DMS79 (cell line): ENCODE data around the gene BRSK2.

ENCODE experiments used
- DNase-seq: peaks from one replicate; lab custom pipeline; 2025; lab: John Stamatoyannopoulos, UW

BRSK2 gene

DNA sequence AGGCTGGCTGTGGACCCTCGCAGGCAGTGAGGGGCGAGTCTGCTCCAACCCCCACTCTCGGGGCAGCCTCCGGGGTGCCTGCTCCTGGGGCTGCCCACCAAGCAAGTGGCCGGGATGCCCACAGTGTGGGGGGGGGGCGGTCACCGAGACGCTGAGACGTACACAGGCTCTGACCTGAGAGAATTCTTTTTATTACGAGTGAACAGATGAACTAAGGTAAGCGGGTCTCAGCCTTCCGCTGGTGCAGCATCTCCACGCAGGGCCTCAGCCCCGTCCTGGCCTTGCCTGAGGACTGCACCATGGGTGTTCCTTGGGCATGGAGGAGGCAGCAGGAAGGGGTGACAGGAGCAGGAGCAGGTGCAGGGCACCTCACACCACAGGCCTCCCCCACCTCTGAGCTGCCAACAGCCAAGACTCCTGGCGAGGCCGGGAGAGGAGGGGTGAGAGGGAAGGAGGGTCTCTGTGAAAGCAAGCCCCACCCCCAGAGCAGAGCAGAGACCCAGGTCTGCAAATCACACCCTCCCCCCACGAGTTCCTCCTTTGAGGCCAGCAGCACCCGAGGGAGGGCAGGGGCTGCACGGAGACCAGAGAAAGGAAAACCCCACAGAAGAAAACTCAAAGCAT, 79.7 kb downstream of the BRSK2 start:
- no peak for DNase-seq

DNA sequence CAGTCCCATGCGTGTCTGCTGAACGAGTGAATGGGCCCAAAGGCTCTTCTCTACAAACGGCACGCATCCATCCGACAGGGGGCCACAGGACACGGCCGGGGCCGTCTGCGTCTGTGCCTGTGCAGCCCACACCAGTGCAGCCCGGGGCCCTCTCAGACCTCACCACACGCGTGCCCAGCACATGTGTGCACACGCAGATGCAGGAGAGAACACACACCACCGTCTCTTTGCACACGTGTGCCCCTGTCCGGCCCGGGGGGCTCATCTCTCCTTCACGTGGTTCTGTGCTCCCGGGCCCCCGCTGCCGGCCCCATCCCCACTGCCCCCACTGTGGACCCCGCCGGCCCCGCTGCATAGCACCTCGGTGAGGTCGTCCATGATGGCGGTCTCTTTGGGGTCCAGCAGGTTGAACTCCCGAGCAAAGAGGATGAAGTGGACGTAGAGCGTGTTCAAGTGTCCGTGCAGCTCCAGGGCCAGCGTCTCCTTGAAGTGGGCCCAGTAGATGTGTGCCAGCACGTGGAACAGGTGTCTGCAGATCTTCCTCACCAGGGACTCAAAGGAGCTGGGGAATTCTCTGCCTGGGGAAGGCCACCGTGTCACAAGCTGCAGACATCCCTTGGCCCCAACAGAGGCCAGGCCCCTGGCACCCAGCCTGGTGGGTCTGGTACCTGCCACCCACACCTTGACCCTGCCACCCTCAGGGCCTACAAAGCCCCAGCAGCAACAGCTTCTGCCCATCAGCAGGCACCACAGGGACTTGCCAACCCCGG, 80.4 kb downstream of the BRSK2 start:
- no peak for DNase-seq

DNA sequence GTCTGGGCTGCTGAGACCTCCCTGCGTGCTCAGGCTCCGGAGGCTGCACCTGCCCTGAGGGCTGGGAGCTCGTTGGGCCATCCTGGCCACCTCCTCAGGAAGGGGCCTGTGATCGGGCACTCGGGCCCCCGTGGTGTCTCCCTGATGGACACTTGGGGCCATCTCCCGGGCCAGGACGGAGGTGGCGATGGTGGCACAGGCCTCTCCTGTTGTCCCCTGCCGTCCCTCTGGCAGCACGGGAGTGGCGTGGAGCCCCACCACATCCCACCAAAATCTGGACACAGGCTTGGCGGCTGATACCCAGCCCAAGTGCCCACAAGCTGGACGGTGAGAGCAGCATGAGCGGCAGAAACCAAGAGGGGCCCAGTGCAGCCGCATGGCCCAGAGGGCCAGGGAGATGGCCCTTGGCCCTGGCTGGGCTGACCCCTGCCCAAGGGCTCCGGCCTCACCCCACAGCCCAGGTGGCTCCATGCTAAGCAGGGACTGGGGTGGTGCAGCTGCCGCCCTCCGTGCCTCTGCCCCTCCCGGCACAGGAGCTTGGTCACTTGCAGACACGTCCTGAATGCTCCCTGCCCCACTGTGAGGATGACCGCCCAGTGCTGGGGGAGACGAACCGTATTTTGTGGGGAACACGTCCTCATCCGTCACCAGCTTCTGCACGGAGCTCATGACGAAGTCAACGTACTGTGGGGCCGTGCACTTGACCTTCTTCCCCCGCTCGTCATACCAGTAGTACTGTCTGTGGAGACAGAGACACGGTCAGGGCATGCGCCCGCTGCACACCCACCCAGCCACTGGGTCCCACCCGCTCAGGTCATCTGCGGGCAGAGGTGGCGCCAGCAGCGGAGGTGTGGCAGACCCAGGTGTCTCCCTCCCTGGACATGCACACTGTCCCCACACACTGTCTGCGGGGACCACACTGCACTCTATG, 81.2 kb downstream of the BRSK2 start:
- DNase-seq, result no peak

DNA sequence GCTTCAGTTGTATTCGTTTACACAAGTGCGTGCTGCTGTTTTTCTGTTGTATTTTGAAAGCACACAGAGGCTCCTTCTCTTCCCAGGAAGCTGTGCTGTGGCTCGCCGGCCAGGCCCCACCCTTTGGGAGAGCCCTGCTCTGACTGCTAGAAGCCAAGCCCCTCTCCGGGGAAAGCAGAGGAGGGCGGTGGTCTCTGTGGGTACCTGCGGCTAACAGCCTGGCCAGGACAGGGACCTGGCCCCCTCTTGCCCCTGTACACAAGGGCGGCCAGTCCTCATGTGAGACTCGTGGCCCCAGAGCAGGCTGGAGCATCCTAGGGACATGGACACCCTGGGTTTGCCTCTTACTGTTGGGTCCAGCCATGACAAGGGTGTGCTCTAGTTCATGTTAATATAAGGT, 82.0 kb downstream of the BRSK2 start:
- DNase-seq, result no peak

DNA sequence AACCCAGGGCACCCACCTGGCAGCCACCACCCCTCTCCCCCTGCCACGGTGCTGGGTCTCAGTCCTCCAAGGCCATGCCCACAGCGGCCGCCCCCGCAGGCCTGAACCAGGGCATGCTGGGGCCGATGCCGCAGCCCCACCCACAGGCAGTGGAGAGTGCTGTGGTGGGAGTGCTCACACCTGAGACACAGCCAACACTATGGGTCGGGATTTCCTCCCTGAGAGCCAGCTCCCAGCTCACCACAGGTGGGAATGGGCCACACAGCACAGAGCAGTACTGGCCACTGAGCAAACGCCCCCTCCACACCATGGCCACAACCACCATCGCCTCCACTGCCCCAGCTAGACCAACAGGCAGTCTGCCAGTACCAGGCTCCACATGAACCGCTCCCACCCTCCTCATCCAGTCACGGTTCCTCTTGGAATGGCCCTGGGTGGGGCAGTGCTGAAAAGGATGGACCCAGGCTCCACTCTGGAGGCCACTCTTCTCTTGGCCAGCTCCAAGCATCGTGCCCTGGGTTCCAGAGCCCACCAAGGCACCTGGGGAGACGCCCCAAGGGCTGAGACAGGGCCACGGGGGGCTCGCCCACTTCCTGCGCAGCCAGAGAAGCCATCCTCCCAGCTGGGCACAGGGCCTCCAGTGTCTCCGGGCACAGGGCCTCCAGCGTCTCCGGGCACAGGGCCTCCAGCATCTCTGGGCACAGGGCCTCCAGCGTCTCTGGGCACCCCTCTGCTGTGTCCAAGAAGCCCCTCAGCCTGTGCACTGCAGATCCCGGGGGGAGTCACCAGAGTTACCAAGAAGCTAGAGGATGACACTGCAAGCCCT, 82.7 kb downstream of the BRSK2 start:
- no peak for DNase-seq

DNA sequence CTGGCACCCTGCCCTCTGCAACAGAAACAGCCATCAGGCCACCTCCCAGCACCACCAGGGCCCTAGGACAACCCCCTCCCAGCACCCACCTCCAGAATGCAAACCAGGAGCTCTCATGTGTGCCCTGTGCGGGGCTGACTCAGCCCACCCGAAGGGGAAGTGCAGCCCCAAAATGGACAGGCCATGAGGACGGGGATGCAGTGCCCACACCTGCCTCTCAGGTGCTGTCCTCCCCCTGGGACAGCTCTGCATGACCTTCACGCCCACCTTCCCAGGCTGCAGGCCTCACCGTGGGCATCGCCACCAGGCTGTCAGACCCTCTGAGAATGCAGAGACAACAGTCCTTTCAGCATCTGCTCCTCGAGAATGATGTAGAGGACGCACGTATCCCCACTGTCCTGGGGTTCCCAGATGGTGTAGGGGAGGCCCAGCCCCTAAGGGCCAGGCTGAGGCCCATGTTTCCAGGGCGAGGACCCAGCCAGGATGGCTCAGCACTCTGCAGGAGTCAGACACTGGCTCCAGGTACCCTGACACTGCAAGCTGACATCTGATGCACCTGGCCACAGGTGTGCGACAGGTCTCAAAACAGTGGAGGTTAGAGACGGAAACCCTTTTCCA, 83.4 kb downstream of the BRSK2 start:
- no peak for DNase-seq

DNA sequence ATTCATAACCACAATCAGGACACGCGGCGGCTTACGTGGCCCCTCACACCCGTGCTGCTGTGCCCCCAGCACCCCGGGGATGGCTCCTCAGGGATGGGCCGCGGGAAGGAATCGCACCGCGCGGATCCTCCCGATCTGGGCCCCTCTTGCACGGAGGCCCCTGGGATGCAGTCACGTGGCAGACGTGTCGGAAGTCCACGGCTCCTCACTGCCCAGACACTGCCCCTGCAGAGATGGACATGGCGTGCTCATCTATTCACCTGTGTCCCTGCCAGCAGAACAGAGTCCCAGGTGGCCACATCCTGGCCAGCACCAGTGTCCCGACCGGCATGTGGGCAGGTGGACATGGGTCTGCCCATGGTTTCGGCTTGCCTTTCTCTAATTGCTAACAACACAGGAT, 84.1 kb downstream of the BRSK2 start:
- DNase-seq, result no peak

DNA sequence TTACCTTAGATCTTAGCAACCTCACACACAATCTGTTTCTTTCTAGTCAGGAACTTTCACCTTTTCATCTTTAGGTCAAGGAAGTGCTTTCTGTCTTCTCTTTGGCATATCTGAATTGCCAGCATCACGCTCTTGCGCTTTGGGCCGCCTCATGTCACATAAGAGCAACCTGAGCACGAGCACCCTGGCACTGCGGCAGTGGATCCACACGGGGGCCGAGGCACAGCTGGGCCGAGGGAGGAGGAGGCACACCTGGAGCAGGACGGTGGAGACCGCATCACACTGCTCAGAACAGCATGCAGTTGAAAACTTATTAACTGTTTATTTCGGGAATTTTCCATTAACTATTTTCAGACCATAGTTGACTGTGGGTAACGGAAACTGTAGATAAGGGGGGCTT, 86.1 kb downstream of the BRSK2 start:
- no peak for DNase-seq

DNA sequence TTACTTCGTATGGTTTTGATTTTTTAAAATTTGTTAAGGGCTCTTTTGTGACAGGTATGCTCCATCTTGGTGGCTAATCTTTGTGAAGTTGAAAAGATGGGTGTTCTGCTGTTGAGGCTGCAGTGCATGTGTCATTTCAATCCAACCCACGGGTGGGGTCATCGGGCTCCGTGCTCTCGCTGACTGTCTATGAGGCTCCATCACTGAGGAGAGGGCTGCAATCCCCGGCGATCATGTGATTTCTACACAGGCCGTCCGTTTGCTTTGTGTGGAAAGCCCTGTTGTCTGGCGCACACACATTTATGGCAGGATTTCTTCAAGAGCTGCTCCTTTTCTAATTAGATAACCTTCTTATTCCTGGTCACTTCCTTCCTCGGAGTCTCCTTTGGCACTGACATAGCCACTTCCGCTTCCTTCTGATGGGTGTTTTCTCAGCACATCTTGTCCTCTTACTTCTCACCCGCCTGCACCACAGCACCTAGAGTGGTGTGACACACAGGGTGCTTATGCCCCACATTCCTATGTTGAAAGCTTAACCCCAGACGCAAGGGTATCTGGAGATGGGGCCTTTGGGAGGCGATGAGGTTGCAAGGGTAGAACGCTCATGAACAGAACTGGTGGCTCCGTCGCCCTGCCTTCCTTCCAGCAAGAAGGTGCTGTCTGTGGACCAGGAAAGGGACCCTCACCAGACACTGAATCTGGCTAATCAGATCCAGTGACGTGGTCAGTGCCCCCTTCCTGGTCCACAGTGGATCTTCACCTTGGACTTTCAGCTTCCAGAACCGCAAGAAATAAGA, 87.4 kb downstream of the BRSK2 start:
- no peak for DNase-seq

DNA sequence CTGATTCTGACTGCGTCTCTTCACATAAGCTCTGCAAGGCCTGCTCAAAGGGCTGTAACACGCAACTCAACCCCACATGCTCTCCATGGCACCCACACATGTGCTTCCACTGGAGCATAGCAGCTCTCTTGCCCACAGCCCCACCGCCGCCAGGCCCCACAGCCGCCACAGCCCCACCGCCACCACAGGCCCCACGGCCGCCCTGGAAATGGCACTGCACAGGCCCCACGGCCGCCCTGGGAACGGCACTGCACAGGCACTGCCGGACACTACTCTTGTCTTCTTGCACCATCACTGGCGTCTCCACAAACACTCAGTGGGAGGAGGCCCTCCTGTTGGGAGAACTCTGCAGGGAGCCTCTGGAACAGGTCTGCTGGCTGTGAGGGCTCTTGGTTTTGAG, 88.3 kb downstream of the BRSK2 start:
- no peak for DNase-seq

DNA sequence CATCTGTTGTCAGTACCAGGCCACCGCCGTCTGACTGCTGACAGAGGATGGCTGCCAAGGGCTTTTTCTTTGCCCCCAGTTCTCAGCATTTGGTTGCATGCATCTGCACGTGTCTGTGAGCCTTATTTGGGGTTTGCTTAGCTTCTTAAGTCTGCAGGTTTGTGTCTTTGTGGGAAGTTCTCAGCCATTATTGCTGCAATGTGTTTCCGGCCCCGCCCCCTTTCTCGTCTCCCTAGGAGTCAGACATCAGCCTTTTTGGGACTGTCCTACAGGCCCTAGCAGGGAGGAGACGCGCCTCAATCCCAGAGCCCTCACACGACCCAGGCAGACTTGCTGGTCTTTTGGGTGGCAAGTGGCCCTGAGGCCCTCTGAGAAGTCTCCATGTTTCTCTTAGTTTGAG, 88.8 kb downstream of the BRSK2 start:
- DNase-seq, result no peak

DNA sequence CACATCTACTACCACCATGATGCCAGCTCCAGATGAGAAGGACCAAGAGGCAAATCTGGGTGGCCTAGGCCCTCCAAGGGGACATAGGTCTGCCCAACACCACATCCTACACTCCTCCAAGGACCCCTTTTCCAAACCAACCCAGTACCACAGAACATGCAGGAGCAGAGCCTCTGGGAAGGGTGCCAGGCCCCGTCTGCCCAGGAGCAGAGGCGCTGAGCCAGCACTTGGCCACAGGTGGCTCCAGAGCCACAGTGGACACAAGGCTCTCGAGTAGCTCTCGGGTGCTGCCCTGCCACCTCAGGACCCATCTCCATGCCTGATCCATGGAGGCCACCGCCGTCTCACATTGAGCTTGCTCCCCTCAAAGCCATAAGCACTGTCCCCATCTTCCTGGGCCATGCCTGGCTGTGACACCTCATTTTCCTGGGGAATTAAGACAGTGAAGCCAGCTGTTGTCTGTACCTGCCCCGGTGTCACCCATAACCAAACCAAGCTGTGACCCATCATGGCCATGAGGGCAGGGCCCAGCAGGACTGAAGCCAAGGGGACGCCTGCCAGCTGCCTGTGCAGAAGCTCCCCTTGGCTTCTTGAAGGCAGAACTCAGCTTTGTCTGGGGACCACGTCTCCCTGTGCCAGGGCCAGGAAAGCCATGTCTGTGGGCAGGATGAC, 89.4 kb downstream of the BRSK2 start:
- DNase-seq, result no peak

DNA sequence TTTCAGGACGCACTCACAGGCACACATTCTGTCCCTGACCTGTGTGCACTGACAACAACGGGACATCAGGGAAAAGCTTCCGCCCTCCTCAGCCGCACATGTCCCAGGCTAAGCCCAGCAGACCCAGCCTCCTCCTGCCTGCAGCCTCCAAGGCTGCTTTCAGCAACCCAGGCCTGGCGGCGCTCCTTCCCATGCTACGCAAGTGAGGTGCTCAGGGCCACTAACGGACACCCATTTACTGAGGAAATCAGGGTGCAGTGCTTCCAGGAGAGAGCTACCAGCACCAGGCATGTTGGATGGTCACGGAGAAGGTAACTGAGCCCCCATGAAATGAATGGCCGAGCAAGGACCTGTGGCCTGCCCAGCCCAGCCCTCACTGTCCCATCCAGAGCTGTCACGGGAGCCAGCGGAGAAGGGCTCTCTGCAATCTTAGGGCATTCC, 90.0 kb downstream of the BRSK2 start:
- no peak for DNase-seq

DNA sequence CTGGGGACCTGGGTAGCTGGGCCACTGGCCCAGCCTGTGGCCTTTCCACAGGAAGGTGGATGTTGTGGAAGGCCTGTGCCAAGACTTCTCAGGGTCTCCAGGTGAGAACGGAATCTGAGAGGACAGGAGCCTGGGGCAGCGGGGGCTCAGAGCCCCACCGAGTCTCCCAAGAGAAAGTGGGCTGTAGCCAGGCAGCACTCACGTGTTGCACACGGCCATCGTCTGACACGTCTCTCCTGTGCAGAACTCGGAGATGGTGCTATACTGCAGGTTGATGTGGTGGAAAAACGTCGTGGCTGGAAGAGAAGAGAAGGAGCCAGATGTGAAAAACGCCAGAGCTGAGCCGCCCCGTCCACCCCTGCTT, 90.4 kb downstream of the BRSK2 start:
- no peak for DNase-seq

DNA sequence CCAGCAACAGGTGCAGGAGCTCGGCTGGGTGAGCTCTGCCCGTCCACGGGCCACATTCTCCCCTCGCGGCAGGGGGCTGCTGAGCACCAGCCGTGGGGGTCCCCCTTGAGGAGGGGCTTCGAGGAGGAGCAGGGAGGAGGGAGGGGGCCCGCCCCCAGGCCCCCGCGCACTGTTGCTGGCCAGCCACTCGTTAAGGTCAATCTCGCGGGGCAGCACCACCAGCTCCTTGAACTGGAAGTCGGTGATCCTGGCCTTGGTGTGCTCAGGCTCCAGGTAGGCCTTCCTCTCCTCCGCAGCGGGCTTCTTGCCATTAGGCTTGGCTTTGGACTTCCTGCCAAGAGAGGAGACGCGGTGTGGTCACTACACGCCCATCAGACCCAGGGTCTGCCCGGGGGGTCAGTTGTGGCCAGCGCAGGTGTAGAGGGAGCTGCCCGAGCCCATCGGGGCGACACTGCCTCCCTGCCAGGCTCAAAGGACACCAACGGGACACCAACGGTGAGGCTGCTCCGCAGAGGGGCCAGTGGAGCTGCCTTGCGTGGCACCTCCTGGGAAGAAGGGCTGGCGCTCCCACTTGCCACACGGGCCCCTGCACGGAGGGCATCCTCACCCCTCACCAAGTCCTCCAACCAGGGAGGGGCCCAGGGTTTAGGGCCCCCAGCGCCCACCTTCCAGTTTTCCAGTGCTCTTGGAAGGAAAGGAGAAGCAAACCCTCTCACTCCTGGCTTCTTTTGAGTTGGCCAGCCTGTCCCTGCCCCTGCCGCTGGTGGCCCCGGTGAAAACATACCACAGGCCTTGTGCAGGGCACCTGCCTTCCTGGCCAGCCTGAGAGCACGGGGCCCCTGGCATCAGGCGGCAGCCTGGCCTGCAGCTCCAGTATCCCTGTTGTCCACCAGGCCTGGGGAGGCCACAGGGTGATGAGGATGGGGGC, 91.1 kb downstream of the BRSK2 start:
- no peak for DNase-seq

DNA sequence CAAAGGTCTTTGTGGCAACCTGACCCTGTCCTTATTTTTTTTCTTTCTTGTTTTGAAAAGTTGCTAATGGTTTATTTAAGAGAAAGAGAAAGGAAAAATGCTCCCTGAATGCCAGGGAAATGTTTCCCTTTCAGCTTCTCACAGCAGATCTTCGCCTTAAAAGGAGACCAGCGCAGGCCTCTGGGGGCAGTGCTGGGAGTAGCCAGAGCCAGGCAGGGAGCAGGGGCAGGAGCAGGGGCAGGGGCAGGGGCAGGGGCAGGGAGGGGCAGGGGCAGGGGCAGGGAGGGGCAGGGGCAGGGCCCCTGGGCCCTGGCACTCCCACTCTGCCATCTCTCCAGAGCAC, 91.7 kb downstream of the BRSK2 start:
- DNase-seq, result no peak

DNA sequence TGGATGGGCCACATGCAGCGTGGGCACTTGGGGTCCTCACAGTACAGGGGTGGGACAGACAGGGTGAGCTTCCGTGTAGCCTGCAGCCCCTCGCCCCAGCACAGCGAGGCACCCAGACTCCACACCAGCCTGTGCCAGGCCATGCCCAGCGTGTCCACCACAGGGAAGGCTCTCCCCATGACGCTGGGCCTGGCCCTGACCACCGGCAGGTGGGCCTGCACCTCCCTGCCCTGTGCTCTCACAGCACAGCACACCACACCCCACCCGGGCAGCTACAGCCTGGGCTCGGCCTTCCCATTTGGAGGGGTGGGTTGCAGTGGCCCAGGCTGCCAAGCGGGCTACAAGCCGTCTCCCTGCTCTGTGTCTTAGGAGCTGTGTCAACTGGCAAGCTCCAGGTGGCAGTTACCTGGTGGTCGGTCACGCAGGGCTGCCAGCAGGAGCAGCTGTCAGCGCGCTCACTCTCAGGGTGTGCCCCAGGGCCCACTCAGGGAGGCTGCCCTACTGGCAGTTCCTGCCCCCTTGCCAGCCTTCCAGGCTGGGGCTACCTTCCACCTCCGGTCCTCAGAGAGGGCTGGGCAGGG, 92.2 kb downstream of the BRSK2 start:
- peak; percentile 57 for DNase-seq

DNA sequence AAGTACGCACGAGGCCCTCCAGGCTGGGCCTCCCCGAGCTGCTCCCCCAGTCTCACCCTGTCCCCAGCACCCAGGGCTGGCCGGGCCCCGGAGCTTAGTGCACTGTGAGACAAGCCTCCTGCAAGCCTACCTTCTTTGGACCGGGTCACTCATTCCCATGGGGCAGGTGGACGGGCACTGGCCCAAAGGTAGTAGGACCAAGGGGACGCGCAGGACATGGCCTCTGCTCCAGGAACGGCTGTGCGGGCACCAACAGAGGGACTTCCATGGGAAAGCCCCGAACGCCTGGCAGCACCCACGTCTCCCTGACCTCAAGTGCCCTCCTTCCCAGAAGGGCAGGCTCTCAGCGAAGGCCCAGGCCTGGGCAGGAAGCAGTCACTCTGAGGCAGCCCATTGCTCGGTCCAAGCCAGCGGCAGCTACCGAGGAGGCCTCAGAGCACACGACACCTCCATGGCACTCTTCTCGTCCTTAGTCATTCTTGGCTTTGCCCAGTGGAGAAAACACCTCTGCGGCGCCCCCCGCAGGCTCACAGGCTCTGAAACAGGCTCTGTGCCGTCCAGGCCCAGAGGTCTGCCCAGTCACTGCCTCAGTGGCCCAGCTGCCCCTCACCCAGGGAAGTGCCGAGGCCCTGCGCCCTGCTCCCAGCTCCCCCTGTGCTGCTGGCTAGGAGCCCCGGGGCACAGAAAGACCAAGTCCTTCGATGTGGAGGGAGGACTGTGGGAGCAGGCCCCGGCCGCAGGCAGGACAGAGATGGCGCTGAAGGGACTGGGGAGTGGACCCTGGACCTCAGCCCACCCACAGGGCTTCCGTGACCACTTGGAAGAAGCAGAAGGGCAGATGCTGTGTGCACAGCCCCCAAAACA, 93.1 kb downstream of the BRSK2 start:
- no peak for DNase-seq
